NCI-H524 (cell line): ENCODE data around the gene FOXC2.

Source experiments
- DNase-seq, 2 experiments: peaks; one replicate each; lab custom pipeline; 2025; lab: John Stamatoyannopoulos, UW

Gene FOXC2

GRCh38 chr16:86573646-86574508 is 7.2 kb downstream of the FOXC2 start:
- no peak for DNase-seq

GRCh38 chr16:86574646-86575045 is 8.0 kb downstream of the FOXC2 start:
- no peak for DNase-seq

GRCh38 chr16:86575095-86575685 is 8.6 kb downstream of the FOXC2 start:
- no peak for DNase-seq

- DNase-seq, result peak; percentile 66 to 78
Observed at GRCh38 chr16:86575754-86576557, 9.3 kb downstream of the FOXC2 start.

- no peak for DNase-seq
Observed at GRCh38 chr16:86576591-86577313, 10.1 kb downstream of the FOXC2 start.

- DNase-seq, result peak; percentile 13 to 58
Observed at GRCh38 chr16:86577314-86577971, 10.8 kb downstream of the FOXC2 start.

GRCh38 chr16:86578061-86578599 is 11.5 kb downstream of the FOXC2 start, which contains the start of gene FOXL1:
FOXL1 (plus strand) TSS chr16:86578549; CDS start chr16:86578724, 175 bp downstream.
- no peak for DNase-seq

- DNase-seq, result no peak
Observed at GRCh38 chr16:86578611-86579267, 12.1 kb downstream of the FOXC2 start.

- DNase-seq, result no peak
Observed at GRCh38 chr16:86579268-86580062, 12.8 kb downstream of the FOXC2 start.

- DNase-seq, result no peak
Observed at GRCh38 chr16:86580063-86580790, 13.6 kb downstream of the FOXC2 start.

GRCh38 chr16:86580791-86581170 is 14.2 kb downstream of the FOXC2 start:
- no peak for DNase-seq

- no peak for DNase-seq
Observed at GRCh38 chr16:86581458-86581857, 14.8 kb downstream of the FOXC2 start.

GRCh38 chr16:86584071-86584685 is 17.5 kb downstream of the FOXC2 start:
- DNase-seq, result no peak

- no peak for DNase-seq
Observed at GRCh38 chr16:86584726-86585721, 18.4 kb downstream of the FOXC2 start.

- DNase-seq, result no peak
Observed at GRCh38 chr16:86585821-86586611, 19.4 kb downstream of the FOXC2 start.

GRCh38 chr16:86587487-86587886 is 20.9 kb downstream of the FOXC2 start:
- DNase-seq, result no peak
